HFF-Myc (cell line): Measurements from ENCODE around the gene EHD4.

Source experiments
- DNase-seq: peaks from one replicate; pipeline ENCODE4 v3.0.0-alpha.2; 2011; ENCODE audit warnings: low read depth; ENCODE audit errors: extremely low read depth
- H3K4me3 ChIP-seq: replicated peaks from 2 replicates; pipeline ENCODE4 v1.5.1; 2011; ENCODE audit warnings: low read depth, mild to moderate bottlenecking, control low read depth, low read length
- TF ChIP-seq, protein P1 (sequence below): IDR thresholded peaks from 2 replicates; pipeline ENCODE4 v1.5.1; 2012; ENCODE audit warnings: mild to moderate bottlenecking, low read depth, low read length, control low read depth; ENCODE audit errors: missing control alignments

Gene EHD4

DNA sequence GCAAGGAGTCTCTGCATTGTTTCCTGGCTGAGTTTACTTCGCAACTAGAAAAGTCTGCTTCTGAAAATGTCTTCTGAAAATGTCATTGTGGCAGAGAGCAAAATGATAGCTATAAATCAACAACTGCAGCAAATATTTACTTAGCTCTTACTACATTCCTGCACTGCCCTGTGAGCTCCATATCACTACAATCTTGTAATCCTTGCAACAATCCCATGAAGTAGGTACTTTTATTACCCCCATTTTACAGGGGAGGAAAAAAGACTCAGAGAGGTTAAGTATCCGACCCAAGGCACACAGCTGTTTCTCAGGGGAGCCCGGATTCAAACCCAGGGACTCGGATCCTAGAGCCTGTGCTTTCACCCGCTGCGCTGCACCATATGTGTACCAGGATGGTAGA, 44.3 kb downstream of the EHD4 start:
- DNase-seq = no peak
- TF ChIP-seq, protein P1, sequence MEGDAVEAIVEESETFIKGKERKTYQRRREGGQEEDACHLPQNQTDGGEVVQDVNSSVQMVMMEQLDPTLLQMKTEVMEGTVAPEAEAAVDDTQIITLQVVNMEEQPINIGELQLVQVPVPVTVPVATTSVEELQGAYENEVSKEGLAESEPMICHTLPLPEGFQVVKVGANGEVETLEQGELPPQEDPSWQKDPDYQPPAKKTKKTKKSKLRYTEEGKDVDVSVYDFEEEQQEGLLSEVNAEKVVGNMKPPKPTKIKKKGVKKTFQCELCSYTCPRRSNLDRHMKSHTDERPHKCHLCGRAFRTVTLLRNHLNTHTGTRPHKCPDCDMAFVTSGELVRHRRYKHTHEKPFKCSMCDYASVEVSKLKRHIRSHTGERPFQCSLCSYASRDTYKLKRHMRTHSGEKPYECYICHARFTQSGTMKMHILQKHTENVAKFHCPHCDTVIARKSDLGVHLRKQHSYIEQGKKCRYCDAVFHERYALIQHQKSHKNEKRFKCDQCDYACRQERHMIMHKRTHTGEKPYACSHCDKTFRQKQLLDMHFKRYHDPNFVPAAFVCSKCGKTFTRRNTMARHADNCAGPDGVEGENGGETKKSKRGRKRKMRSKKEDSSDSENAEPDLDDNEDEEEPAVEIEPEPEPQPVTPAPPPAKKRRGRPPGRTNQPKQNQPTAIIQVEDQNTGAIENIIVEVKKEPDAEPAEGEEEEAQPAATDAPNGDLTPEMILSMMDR = no peak
- no peak overlapping the region for H3K4me3 ChIP-seq

DNA sequence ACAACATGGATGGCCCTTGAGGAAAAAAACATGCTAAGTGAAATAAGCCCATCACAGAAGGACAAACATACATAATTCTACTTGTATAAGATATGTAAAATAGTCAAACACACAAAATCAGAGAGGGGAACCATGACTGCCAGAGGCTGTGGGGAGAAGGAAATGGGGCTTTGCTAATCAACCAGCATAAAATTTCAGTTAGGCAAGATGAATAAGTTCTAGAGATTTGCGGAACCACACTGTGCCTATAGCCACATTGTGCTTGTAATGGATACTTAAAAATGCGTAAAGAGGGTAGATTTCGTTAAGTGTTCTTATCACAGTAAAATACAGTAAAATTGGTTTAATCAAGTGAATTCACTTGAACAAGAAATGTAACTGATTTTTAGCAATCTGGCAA, 44.8 kb downstream of the EHD4 start:
- TF ChIP-seq, protein P1 = no peak
- no peak overlapping the region for H3K4me3 ChIP-seq

DNA sequence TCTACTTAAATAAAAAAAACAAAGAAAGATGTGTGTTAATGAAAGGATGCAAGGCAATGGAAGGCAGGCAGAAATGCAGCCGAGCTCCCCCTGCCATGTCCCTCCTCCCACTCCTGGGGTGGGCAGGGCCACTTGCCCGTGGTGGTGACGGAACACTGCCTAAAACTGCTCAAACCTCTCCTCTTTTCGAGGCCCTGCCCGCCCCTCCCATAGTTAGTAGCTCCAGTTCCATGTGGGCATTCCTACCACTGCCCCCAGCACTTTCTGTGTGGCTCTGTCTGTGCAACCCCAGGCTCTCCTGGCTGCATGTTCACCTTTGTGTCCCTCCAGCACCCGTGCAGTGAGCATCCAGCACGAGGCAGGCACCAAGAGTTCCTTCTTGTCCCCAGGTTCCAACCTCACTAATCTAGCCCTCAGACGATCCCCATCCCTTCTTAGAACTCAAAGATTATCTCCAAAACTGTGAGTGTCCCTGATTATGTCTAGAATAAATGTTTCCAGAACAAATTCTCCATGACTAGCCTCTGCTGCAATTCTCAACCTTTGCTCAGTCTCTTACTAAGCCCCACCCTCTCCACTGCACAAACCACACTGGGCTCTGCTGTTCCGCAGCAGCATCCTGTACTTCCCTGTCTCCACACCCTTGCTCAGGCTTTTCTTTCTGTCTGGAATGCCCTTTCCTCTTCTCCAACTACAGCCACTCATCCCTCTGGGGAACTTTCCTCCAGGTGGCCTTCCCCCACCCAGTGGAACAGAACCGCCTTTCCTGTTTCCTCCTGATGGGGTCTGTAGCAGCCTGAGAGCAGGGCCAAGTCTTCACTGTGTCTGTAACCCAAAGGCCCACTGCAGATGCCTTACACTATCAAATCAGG, 45.9 kb downstream of the EHD4 start:
- TF ChIP-seq, protein P1 = no peak
- no peak for DNase-seq
- H3K4me3 ChIP-seq = no peak overlapping the region

More for the DNA sequence above, 44.8 kb downstream of the EHD4 start:
- DNase-seq = no peak

DNA sequence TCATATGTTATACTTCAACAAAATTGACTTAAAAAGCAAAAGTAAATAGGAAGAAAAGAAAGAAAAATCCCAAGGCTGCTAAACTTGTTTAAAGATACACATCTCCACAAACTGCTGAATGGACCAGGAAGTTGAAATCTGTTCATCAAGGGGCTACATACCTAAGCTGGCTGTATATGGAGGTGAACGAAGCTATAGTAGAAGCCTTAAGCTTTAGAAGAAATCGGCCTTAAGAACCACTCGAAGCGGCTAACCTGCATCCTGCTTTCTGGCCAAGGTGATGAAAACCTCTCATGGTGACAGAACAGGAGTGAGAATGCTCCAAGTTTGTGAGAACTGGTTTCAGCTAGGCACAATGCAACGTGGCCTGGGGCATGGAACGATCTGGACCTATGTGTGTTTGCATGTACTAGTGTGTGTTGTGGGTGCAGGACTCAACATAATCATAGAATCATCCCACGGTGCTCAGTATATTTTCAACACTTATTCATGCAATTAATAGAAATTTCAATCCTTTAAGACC, 47.2 kb downstream of the EHD4 start:
- no peak overlapping the region for H3K4me3 ChIP-seq
- DNase-seq = no peak
- TF ChIP-seq, protein P1 = no peak

DNA sequence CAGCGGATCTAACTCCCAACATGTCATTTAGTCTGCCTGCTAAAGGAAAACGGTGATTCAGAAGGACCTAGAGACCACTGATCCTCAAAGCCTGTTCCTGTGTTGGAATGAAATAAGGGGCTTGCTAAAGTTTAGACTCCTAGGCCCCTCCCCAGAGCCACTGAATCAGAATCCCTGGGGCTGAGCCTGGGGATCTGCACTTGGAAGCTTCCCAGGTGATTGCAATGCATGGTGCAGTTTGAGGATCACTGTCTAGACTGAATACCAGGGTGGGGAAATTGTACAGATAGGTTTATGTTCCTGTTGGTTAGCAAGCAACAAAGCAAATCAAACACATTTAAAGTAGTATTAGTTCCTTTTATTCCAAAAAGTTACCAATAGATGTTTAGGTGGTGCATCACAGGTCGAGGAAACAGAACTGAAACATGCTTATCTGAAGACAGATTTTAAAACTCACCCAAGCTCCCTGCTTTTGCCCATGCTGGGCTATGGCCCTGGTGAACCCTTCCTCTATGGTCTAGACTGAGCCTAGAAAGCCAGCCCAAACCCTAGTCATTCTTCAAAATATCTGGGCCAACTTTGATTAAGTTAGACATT, 48.9 kb downstream of the EHD4 start:
- TF ChIP-seq, protein P1 = no peak
- H3K4me3 ChIP-seq = no peak overlapping the region
- no peak for DNase-seq

DNA sequence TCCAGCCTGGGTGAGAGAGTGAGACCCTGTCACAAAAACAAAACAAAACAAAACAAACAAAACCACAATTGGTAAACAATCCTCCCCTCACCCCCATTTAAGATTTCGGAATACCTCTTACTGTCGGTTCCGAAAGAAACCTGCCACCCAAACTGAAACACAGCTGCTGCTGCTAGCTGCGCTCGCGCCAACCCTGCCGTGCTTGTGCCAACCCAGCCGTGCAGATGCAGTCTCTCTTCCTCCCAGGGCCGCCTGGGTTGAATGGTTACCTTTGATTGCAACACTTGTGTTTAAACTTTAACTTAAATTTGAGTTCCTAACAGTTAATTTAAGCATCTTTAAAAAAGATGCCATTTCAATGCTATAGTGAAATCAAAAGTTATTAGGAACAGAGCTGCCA, 50.0 kb downstream of the EHD4 start:
- TF ChIP-seq, protein P1 = no peak
- no peak for DNase-seq
- no peak overlapping the region for H3K4me3 ChIP-seq
